ENCODE results near the gene RAPGEF1. TPM values are rescaled to one million over a fixed set of nuclear protein-coding genes. Genes with fewer than 3 reads are reported as not detected.

RAPGEF1 gene
- total RNA-seq, 1 donor from 2014 or later, result 94.3 TPM

DNA sequence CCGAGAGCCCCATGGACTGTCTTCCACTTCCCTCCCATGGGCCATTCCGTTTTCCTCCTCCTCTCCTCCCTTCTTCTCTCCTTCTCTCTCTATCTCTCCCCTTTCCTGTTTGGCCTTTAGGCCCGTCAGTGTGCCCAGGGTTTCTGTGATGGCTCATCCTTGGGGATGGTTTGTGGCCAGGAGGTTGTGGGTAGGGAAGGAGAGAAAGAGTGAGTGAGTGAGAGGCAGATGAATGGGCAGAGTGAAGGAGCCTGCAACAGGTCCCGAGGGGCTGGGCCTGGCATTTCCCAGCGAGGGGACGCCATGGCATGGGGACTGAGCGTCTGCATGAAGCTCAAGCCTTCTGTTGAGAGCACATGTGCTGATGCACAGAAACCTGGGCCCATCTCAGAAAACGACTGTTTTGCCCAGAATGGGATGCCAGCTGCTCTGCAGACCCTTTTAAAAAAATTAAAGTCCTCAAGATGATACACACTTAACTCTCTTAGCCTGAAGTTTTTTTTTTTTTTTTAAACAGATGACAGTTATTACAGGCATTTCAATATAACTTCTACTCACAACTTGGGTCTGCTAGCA lies 125.4 kb downstream of the RAPGEF1 start:
- DNase-seq (ENCODE audit: extremely low spot score, unreplicated experiment), result no peak
- peaks cover 21% of the 10 kb centered on the region for H3K4me1 Mint-ChIP-seq (ENCODE audit: unreplicated experiment)
- no peak overlapping the region for H3K27ac Mint-ChIP-seq (ENCODE audit: unreplicated experiment)
- H3K4me3 Mint-ChIP-seq (ENCODE audit: unreplicated experiment), result no peak overlapping the region
- no peaks in the 10 kb centered on the region for H3K27me3 Mint-ChIP-seq (ENCODE audit: unreplicated experiment)
- H3K36me3 Mint-ChIP-seq (ENCODE audit: unreplicated experiment), result peaks cover 49% of the 10 kb centered on the region
- H3K9me3 Mint-ChIP-seq (ENCODE audit: unreplicated experiment), result no peaks in the 10 kb centered on the region
- TF ChIP-seq, protein P1, sequence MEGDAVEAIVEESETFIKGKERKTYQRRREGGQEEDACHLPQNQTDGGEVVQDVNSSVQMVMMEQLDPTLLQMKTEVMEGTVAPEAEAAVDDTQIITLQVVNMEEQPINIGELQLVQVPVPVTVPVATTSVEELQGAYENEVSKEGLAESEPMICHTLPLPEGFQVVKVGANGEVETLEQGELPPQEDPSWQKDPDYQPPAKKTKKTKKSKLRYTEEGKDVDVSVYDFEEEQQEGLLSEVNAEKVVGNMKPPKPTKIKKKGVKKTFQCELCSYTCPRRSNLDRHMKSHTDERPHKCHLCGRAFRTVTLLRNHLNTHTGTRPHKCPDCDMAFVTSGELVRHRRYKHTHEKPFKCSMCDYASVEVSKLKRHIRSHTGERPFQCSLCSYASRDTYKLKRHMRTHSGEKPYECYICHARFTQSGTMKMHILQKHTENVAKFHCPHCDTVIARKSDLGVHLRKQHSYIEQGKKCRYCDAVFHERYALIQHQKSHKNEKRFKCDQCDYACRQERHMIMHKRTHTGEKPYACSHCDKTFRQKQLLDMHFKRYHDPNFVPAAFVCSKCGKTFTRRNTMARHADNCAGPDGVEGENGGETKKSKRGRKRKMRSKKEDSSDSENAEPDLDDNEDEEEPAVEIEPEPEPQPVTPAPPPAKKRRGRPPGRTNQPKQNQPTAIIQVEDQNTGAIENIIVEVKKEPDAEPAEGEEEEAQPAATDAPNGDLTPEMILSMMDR (IDR thresholded peaks at IDR 0.05), result no peak

DNA sequence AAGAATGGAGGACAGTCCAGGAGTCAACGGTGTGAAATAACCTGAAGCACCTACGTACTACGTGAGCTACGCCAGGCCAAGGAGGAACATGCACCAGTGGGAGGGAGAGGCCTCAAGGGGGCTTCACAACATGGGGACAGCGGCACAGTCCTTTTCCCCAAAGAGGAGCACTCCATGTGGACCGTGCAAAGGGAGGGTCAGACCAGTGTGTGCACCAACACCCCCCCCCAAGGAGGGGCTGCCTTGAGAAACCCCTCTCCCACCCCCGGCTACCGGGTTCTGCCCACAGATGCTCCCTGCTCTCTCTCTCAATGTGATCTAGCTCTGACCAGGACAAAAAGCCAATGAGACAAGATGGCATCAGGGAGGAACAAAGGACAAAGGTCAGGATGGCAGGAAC lies 126.0 kb downstream of the RAPGEF1 start:
- no peaks in the 10 kb centered on the region for H3K9me3 Mint-ChIP-seq (ENCODE audit: unreplicated experiment)
- H3K4me1 Mint-ChIP-seq (ENCODE audit: unreplicated experiment), result peaks cover 26% of the 10 kb centered on the region
- no peak overlapping the region for H3K4me3 Mint-ChIP-seq (ENCODE audit: unreplicated experiment)
- no peaks in the 10 kb centered on the region for H3K27me3 Mint-ChIP-seq (ENCODE audit: unreplicated experiment)
- H3K27ac Mint-ChIP-seq (ENCODE audit: unreplicated experiment), result no peak overlapping the region
- no peak for DNase-seq (ENCODE audit: extremely low spot score, unreplicated experiment)
- H3K36me3 Mint-ChIP-seq (ENCODE audit: unreplicated experiment), result peaks cover 46% of the 10 kb centered on the region
- TF ChIP-seq, protein P1 (IDR thresholded peaks at IDR 0.05), result no peak

DNA sequence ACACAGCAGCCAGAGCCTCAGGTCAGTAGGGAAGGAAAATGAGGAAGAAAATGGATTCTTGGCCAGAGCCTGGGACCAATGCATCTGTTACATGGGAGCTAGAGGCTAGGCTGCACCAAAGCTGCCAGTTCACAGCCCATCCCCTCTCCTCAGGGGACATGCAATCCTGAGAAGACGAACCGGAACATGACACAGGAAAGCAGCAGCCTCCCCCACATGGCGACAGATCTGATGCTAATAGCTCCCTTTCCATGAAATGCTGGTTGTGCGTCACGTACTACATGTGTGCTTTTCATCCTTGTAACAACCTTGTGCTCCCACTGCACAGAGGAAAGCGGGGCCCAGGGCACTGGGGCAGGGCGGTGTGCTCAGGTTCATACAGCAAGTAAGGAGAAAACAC lies 127.0 kb downstream of the RAPGEF1 start:
- Mint-ChIP-seq H3K27me3 (ENCODE audit: unreplicated experiment) (no peaks in the 10 kb centered on the region), H3K9me3 (ENCODE audit: unreplicated experiment) (no peaks in the 10 kb centered on the region), H3K4me1 (ENCODE audit: unreplicated experiment) (peaks cover 31% of the 10 kb centered on the region), H3K27ac (ENCODE audit: unreplicated experiment) (no peak overlapping the region), H3K4me3 (ENCODE audit: unreplicated experiment) (no peak overlapping the region), H3K36me3 (ENCODE audit: unreplicated experiment) (peaks cover 35% of the 10 kb centered on the region)
- DNase-seq (ENCODE audit: extremely low spot score, unreplicated experiment), result no peak
- TF ChIP-seq, protein P1 (IDR thresholded peaks at IDR 0.05), result no peak

DNA sequence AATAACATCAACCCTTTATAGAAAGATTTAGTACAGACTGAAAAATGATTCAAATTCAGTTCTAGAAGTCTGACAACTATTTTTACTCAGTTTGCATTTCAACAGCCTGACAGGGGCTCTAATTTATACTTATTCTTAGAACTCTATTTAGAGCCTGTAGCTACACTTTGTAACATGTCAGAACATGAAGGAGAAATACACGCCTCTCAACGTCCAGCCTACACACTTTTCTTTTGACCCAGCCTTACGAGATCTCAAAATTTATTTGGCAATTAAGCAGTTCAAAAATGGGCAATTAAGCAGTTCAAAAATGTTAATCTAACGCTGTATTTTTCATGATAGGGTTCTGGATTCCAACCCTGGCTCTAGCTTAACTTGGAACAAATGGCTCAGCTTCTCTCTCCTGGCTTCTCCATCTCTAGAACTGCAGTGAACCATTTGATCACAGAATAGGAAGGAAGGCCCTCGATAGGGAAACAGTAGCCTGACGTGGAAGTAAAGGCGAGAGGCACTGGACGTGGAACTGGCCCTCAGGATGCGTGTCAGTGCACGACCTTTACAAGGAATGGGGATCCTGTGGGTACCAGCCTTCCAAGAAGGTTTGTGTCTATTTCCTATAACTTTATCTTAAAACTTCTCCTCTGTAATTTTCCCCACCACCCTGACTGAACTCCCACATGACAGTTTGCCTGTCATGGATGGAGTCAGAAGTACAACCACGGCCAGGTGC lies 128.1 kb downstream of the RAPGEF1 start:
- no peak overlapping the region for H3K4me3 Mint-ChIP-seq (ENCODE audit: unreplicated experiment)
- DNase-seq (ENCODE audit: extremely low spot score, unreplicated experiment), result no peak
- no peak overlapping the region for H3K27ac Mint-ChIP-seq (ENCODE audit: unreplicated experiment)
- no peaks in the 10 kb centered on the region for H3K27me3 Mint-ChIP-seq (ENCODE audit: unreplicated experiment)
- H3K36me3 Mint-ChIP-seq (ENCODE audit: unreplicated experiment), result peaks cover 28% of the 10 kb centered on the region
- H3K9me3 Mint-ChIP-seq (ENCODE audit: unreplicated experiment), result no peaks in the 10 kb centered on the region
- peaks cover 33% of the 10 kb centered on the region for H3K4me1 Mint-ChIP-seq (ENCODE audit: unreplicated experiment)
- TF ChIP-seq, protein P1 (IDR thresholded peaks at IDR 0.05), result no peak

DNA sequence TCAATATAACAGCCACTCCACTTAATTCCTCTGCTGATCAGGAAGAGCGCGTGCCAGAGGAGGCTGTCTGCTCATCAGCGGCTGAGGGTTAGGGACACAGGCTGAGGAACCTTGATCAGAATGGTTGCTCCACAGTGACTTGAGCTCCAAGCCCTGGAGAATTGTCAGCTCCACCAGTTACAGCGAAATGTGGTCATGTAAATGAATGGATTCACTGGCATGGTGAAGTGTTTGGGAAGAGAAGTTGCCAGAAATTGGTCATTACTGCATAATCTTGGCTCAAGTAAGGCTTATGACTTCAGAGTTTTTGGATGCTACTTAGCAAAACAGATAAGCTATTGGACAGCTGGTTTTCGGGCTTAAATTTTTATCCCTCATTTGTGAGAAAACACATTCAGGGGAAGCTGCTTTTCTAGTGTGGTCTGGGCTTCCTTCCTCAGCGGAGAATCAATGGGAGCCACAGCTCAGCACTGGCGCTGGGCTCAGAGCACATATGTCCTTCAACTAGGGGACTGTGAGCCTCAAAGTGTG lies 129.6 kb downstream of the RAPGEF1 start:
- Mint-ChIP-seq H3K27me3 (ENCODE audit: unreplicated experiment) (no peaks in the 10 kb centered on the region), H3K36me3 (ENCODE audit: unreplicated experiment) (peaks cover 25% of the 10 kb centered on the region), H3K9me3 (ENCODE audit: unreplicated experiment) (no peaks in the 10 kb centered on the region), H3K4me3 (ENCODE audit: unreplicated experiment) (no peak overlapping the region), H3K4me1 (ENCODE audit: unreplicated experiment) (peaks cover 35% of the 10 kb centered on the region), H3K27ac (ENCODE audit: unreplicated experiment) (peak overlapping the region; percentile 90)
- TF ChIP-seq, protein P1 (IDR thresholded peaks at IDR 0.05), result no peak
- no peak for DNase-seq (ENCODE audit: extremely low spot score, unreplicated experiment)
